GM13977 (cell line): ENCODE measurements around the gene UMOD.

ENCODE experiments used
- DNase-seq: peaks from one replicate; pipeline ENCODE4 v3.0.0; 2012; ENCODE audit warnings: low spot score
- CTCF ChIP-seq: IDR thresholded peaks from 2 replicates; pipeline ENCODE4 v1.5.1; 2012; ENCODE audit warnings: mild to moderate bottlenecking, control low read depth; ENCODE audit not compliant: insufficient read depth; ENCODE audit errors: extremely low read depth, missing control alignments
- in situ Hi-C: fragments of 300-500 bp; cut with MboI; formaldehyde crosslinking; loops from one replicate; pipeline ENCODE4 v1.12.0; 2022; ENCODE audit warnings: low sequenced_read_pairs, low pct_unique_long_range_greater_than_20kb, mixed read lengths, inconsistent platforms; ENCODE audit not compliant: unreplicated experiment

UMOD gene

GRCh38 chr16:20372701-20373100, 20.2 kb upstream of the UMOD start:
- TF ChIP-seq CTCF, result no peak
- in situ Hi-C loops, result no loop called here
- no peak for DNase-seq

- no peak for TF ChIP-seq CTCF
- in situ Hi-C loops, result no loop called here
- DNase-seq, result no peak
Observed at GRCh38 chr16:20369452-20370054, 17.0 kb upstream of the UMOD start.

- TF ChIP-seq CTCF, result no peak
- no peak for DNase-seq
- in situ Hi-C loops, result no loop called here
Observed at GRCh38 chr16:20364051-20364450, 11.5 kb upstream of the UMOD start.

GRCh38 chr16:20363191-20363590, 10.7 kb upstream of the UMOD start:
- TF ChIP-seq CTCF, result no peak
- in situ Hi-C loops, result no loop called here
- no peak for DNase-seq

GRCh38 chr16:20359997-20360396, 7.5 kb upstream of the UMOD start:
- TF ChIP-seq CTCF, result peak; percentile 34
- no peak for DNase-seq
- in situ Hi-C loops, result no loop called here

- in situ Hi-C loops, result no loop called here
- no peak for TF ChIP-seq CTCF
- no peak for DNase-seq
Observed at GRCh38 chr16:20355114-20355782, 2.7 kb upstream of the UMOD start.
